ENCODE measurements around the gene CHRNA7. TPM values are rescaled to one million over a fixed set of nuclear protein-coding genes. Genes with fewer than 3 reads are reported as not detected.

Gene CHRNA7
- total RNA-seq, 4 donors from 2014 or later: 0.23 to 6.1 (median 1.3) TPM

GRCh38 chr15:32105258-32106241 lies 75.2 kb downstream of the CHRNA7 start:
- no peak for DNase-seq (ENCODE audit: low spot score in 2 of 2)
- H3K4me1 ChIP-seq: no peaks in the 10 kb centered on the region
- H3K9me3 ChIP-seq: no peaks in the 10 kb centered on the region
- H3K27me3 ChIP-seq: no peaks in the 10 kb centered on the region
- WGBS: 63% methylated on average over 11 of the region's 11 CpGs
- no peak overlapping the region for H3K4me3 ChIP-seq
- no peaks in the 10 kb centered on the region for H3K36me3 ChIP-seq
- no peak overlapping the region for H3K27ac ChIP-seq
- TF ChIP-seq EP300 (IDR thresholded peaks at IDR 0.05) (no peak), POLR2AphosphoS5 (IDR thresholded peaks at IDR 0.05) (no peak), CTCF (IDR thresholded peaks at IDR 0.05) (no peak), POLR2A (IDR thresholded peaks at IDR 0.05) (no peak)

- Histone ChIP-seq H3K27me3 (no peaks in the 10 kb centered on the region), H3K9me3 (no peaks in the 10 kb centered on the region), H3K4me1 (no peaks in the 10 kb centered on the region), H3K4me3 (no peak overlapping the region), H3K27ac (no peak overlapping the region), H3K36me3 (no peaks in the 10 kb centered on the region)
- TF ChIP-seq CTCF (IDR thresholded peaks at IDR 0.05) (no peak), EP300 (IDR thresholded peaks at IDR 0.05) (no peak), POLR2AphosphoS5 (IDR thresholded peaks at IDR 0.05) (no peak), POLR2A (IDR thresholded peaks at IDR 0.05) (no peak)
- DNase-seq (ENCODE audit: low spot score in 2 of 2): no peak
- 72% methylated on average over 10 of the region's 10 CpGs for WGBS
Observed at GRCh38 chr15:32106401-32107381, 76.4 kb downstream of the CHRNA7 start.

- no peaks in the 10 kb centered on the region for H3K36me3 ChIP-seq
- H3K4me3 ChIP-seq: no peak overlapping the region
- TF ChIP-seq EP300 (IDR thresholded peaks at IDR 0.05) (no peak), CTCF (IDR thresholded peaks at IDR 0.05) (no peak), POLR2A (IDR thresholded peaks at IDR 0.05) (no peak), POLR2AphosphoS5 (IDR thresholded peaks at IDR 0.05) (no peak)
- H3K27ac ChIP-seq: no peak overlapping the region
- no peaks in the 10 kb centered on the region for H3K9me3 ChIP-seq
- H3K4me1 ChIP-seq: no peaks in the 10 kb centered on the region
- DNase-seq (ENCODE audit: low spot score in 2 of 2): no peak
- H3K27me3 ChIP-seq: no peaks in the 10 kb centered on the region
- 89% methylated on average over 13 of the region's 13 CpGs for WGBS
Observed at GRCh38 chr15:32107477-32108080, 77.3 kb downstream of the CHRNA7 start.

- H3K4me3 ChIP-seq: no peak overlapping the region
- no peaks in the 10 kb centered on the region for H3K27me3 ChIP-seq
- no peak overlapping the region for H3K27ac ChIP-seq
- no peaks in the 10 kb centered on the region for H3K4me1 ChIP-seq
- no peak for DNase-seq (ENCODE audit: low spot score in 2 of 2)
- TF ChIP-seq EP300 (IDR thresholded peaks at IDR 0.05) (no peak), POLR2A (IDR thresholded peaks at IDR 0.05) (no peak), POLR2AphosphoS5 (IDR thresholded peaks at IDR 0.05) (no peak), CTCF (IDR thresholded peaks at IDR 0.05) (no peak)
- H3K36me3 ChIP-seq: no peaks in the 10 kb centered on the region
- H3K9me3 ChIP-seq: no peaks in the 10 kb centered on the region
- 87% methylated on average over 5 of the region's 5 CpGs for WGBS
Observed at GRCh38 chr15:32108661-32109060, 78.3 kb downstream of the CHRNA7 start.
